ENCODE results near the gene GPAM. TPM values are rescaled to one million over a fixed set of nuclear protein-coding genes. Genes with fewer than 3 reads are reported as not detected.
"Not testable (repeated sequence)": the region's sequence is repeated elsewhere in the genome, so short reads cannot be mapped to it uniquely, and the experiment has no call there.

Gene GPAM
- polyA plus RNA-seq (ENCODE audit: insufficient read length) = 19.4 TPM
- long read RNA-seq, donor 1, full-length matches to known transcripts = 2 of 2 reads
- long read RNA-seq, donor 1, partial matches to known transcripts = 0 of 2 reads
- long read RNA-seq, donor 1, other reads (novel, unspliced or antisense) = 0 of 2 reads
- long read RNA-seq, donor 2, full-length matches to known transcripts = 1 of 6 reads
- long read RNA-seq, donor 2, partial matches to known transcripts = 5 of 6 reads
- long read RNA-seq, donor 2, other reads (novel, unspliced or antisense) = 0 of 6 reads
- long read RNA-seq, donor 3, full-length matches to known transcripts = 1 of 1 reads
- long read RNA-seq, donor 3, partial matches to known transcripts = 0 of 1 reads
- long read RNA-seq, donor 3, other reads (novel, unspliced or antisense) = 0 of 1 reads
- long read RNA-seq, donor 4 = 0 reads
- long read RNA-seq, donor 5 = 0 reads
- long read RNA-seq, donor 6 = 0 reads
- long read RNA-seq, donor 7, full-length matches to known transcripts = 1 of 1 reads
- long read RNA-seq, donor 7, partial matches to known transcripts = 0 of 1 reads
- long read RNA-seq, donor 7, other reads (novel, unspliced or antisense) = 0 of 1 reads
- long read RNA-seq, donor 8, full-length matches to known transcripts = 2 of 2 reads
- long read RNA-seq, donor 8, partial matches to known transcripts = 0 of 2 reads
- long read RNA-seq, donor 8, other reads (novel, unspliced or antisense) = 0 of 2 reads

- peak; percentile 94 for DNase-seq
Observed at GRCh38 chr10:112183329-112184051, at the start of gene GPAM. GPAM (minus strand) TSS chr10:112183765; CDS start chr10:112181784, 1,981 bp downstream.

GRCh38 chr10:112232670-112233069 lies 49.1 kb upstream of the GPAM start:
- DNase-seq = no peak

GRCh38 chr10:112231602-112232400 lies 48.2 kb upstream of the GPAM start:
- DNase-seq = no peak

DNA sequence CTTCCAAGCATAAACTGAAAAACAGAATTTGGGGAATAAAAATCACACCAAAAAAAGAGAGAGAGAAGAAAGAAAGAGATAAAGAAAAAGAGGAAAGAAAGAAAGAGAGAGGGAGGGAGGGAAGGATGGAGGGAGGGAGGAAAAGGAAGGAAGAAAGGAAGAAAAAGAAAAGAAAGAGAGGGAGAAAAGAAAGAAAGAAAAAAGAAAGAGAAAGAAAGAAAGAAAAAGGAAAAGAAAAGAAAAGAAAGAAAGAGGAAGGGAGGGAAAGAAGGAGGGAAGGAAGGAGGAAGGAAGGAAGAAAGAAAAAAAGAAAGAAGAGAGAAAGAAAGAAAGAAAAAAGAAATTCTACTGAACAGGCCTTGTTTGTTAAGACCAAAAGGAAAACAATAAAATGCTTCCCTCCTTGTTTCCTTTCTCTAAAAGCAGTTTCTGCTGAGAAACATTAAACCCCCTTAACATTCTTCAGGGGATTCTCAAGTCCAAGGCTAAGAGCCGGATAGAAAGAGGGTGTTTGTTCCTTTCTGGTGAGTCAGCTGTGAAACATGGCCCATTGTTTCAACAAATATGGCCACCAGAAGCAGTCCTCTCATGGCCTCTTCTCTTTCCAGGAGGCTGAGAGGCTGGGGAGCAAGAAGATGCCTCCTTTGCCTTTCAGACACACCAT lies 46.9 kb upstream of the GPAM start:
- DNase-seq = no peak

- no peak for DNase-seq
Observed at GRCh38 chr10:112229901-112230300, 46.3 kb upstream of the GPAM start.

DNA sequence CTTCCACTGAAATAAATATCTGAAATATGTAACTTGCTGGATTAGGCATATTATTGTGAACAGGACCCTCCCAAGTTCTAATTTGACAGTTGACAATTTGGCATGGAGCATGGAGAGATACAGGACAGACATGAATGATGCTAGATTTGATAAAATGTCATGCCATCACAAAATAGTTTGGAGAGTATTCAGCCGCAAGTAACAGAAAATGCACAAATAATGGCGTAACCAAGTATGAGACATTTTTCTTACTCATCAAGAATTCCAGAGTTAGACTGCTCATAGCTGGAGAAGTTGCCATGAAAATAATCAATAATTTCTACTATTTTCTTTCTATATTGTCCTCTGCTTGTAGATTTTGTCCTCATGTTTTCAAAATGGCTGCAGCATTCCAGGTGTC lies 45.5 kb upstream of the GPAM start:
- no peak for DNase-seq

DNA sequence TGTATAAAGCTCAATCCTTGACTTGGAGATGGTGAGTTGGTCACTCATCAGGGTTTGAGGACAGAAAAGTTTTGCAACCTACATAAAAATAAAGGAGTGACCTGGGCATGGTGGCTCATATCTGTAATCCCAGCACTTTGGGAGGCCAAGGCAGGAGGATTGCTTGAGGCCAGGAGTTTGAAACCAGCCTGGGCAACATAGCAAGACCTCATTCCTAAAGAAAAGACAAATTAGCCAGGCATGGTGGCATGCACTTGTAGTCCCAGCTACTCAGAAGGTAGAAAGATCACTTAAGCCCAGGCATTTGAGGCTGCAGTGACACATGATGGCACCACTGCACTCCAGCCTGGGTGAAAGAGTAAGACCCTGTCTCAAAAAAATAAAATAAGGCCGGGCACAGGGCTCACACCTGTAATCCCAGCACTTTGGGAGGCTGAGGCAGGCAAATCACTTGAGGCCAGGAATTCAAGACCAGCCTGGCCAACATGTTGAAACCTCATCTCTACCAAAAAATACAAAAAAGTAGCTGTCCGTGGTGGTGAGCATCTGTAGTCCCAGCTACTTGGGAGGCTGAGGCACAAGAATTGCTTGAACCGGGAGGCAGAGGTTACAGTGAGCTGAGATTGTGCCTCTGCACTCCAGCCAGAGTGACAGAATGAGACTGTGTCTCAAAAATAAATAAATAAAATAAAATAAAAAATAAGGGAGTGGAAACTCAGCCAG lies 45.0 kb upstream of the GPAM start:
- not testable (repeated sequence) for DNase-seq

DNA sequence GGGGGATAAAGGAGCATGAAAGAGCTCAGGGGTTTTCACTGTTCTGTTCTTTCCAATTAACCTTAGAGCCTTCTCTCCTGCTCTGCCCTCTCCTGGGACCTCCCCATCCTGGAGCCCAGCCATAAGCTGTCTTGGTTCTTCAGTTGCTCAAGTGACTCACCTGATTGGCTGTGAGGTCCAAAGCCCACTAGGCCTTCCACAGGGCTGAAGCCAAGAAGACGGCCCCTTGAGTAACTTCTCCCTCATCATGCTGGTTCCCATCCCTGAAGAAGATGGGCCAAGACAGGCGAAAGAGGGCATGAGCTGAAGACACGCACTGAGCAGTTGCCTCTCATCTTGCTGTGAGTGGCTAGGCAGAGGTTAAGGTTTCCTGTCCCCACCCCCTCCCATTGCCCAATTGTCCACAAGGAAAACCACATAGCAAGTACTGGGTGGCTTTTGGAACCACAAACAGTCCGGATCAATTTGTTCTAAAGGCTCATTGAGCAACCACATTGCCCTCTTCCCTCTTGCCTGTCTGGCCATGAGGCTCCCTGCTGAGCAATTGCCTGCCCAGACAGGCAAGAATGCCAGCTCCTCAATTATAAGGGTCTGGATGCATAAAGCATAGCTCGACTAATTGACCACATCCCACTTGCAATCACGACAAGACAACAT lies 43.9 kb upstream of the GPAM start:
- DNase-seq = no peak

DNA sequence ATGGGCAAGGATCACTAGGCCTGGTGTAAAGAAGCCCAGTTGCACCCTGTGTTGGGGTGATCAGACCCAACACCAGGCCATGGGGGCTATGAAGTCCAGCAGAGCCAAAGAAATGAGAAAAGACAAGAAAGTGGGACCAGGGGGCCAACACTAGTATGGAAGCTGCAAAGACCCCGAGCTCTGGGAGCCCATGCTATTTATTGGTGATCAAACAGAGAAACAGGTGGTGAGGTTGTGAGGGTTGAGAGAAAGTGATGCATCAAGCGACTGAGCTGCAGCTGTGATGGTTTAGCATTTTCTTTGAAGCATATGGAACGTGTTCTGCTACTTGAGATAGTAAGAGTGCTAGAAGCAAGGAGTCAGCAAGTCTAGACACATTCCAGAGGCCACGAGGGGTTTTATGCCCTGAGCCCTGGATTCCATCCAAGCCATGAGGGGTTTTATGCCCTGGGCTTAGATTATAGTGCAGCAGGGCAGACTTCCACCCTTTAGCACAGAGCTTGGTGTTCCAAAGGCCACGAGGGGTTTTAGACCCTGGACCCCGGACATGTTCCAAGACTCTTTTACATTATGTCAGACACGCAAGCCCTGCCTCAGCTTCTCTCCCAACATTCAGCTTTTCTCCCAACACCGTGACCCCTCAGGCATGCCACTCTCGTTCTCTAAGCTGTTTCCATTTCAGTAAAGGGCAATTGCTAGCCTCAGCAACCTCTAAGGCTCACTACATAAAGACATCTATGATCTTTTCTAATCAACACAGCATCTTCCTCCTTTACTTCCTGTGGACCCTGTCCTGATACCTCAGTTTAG lies 43.1 kb upstream of the GPAM start:
- no peak for DNase-seq

- no peak for DNase-seq
Observed at GRCh38 chr10:112225771-112226438, 42.3 kb upstream of the GPAM start.

DNA sequence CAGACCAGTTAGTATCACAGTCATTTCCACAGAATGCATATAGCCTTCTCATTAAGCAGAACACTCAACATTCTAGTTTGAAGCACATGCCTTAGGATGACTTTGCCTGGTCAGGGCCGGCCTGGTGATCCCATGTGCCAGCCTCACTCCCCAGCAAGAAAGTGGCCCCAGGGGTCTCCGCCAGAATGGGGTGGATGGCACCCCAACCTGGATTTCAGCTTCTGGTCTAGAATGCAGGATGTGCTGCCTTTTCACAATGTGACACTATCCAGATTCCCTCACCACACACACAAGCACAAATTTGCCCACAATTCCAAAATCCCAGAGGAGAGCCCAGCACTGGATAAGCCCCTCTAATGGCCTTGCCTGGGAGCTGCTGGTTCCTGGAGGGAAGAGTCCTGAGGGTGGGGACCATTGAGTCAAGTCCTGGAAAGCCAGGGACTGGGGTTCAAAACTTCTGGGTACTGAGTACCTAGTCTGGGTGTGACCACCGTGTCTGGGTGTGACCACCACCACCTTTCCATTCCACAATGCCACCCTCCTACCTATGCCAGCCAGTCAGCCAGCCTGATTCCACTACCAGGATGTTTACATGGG lies 41.5 kb upstream of the GPAM start:
- no peak for DNase-seq

DNA sequence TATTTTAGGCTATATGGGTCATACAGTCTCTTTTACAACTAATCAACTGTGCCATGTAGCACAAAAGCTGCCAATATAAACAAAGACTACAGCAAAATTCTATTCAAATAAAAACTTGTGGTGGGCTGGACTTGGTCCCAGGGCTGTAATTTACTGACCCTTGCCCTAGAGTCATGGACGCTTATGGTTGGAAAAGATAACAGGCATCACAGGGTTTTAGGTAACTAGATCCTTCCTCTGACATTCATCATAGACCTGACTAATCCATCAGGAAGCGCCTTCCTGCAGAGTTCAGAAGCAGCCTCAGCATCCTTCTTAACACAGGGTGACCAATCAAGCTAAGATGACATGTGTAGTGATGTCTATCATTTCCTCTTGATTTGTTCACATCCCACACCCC lies 40.2 kb upstream of the GPAM start:
- DNase-seq = no peak

DNA sequence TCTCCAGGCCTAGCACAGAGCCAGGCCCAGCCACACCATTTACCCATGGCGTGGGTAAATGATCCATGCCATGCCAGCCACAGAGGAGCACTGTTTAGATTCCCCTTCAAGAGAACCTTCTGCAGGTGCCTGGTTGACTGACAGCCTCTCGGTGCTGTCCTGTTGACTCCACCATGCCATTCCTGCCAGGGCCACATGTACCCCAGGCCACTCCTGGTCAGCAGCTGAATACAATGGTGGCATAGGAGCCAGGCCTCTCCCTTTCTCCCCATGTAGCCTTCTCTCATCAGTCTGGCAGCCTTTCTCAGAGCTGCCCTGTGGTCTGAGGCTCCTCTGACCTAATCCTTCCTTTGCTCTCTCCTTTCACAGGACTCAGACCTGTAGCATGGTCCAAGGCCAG lies 39.2 kb upstream of the GPAM start:
- no peak for DNase-seq

DNA sequence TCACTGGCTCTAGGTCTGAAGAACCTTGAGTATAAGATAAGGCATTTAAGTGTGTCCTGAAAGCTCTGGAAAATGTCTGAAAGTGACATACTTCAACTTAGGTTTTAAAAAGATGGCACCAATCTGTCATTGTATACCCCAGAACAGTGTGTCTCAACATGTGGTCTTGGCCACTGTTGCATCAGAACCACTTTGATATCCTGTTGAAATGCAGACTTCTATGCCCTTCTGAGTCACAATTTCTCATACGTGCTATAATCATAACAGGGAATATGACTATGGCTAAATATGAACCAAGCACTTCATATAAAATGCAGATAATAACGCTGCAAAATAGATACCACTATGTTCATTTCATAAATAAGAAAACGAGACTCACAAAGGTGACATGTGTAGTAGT lies 38.0 kb upstream of the GPAM start:
- DNase-seq = no peak

DNA sequence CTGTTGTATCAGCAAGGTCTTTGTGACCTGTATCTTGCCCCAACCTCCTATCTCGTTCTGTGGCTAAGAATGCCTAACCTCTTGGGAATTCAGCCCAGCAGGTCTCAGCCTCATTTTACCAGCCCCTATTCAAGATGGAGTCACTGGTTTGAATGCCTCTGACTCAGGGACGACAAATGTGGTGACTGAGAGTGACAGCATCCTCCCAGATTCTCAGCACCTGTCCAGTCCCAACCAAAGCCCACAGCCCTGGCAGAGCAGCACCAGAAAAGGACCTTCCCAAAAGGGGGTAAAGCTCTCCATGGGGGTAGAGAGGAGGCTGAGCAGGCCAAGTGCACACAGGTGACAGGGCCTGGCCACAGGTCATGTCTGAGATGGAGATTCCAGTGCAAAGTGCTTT lies 35.4 kb upstream of the GPAM start:
- DNase-seq = no peak

GRCh38 chr10:112218036-112218390 lies 34.4 kb upstream of the GPAM start:
- DNase-seq = no peak

- no peak for DNase-seq
Observed at GRCh38 chr10:112217386-112218035, 33.9 kb upstream of the GPAM start.

- no peak for DNase-seq
Observed at GRCh38 chr10:112216966-112217365, 33.4 kb upstream of the GPAM start.

Data from left kidney (tissue), 8 donors.